ENCODE results near the gene SFXN4. TPM values are rescaled to one million over a fixed set of nuclear protein-coding genes. Genes with fewer than 3 reads are reported as not detected.
A peak's percentile ranks its signal among the peaks of the same experiment; 100 is the strongest.

Gene SFXN4
- total and polyA plus RNA-seq, 9 of the 15 experiments (the other 6 are each of a cell fraction or from before 2014, with no cell fraction given) = 40.1 to 97.8 (median 54.5) TPM

GRCh38 chr10:119206603-119207365 lies 41.3 kb upstream of the SFXN4 start (continued):
- no peak for TF ChIP-seq TCF3 (CRISPR knock-in tag; IDR thresholded peaks at IDR 0.05)
- TF ChIP-seq ZNF644 (tag; IDR thresholded peaks at IDR 0.05; ENCODE audit: low read depth) = 0 out of 2 replicates have a peak, but pooled peaks have one; percentile 41
- TF ChIP-seq KLF16 (IDR thresholded peaks at IDR 0.05) = no peak
- TF ChIP-seq ZC3H4 (CRISPR knock-in tag; IDR thresholded peaks at IDR 0.05; ENCODE audit: borderline replicate concordance) = no peak
- no peak for TF ChIP-seq CHCHD3 (CRISPR knock-in tag; IDR thresholded peaks at IDR 0.05)
- no peak for TF ChIP-seq HDAC2 (IDR thresholded peaks at IDR 0.05)
- TF ChIP-seq RBM17 (IDR thresholded peaks at IDR 0.05; ENCODE audit: borderline replicate concordance, low read depth, low read length) = no peak
- no peak for TF ChIP-seq BRD4 (IDR thresholded peaks at IDR 0.05)
- TF ChIP-seq MAFK (IDR thresholded peaks at IDR 0.05; ENCODE audit: low read length) = no peak
- no peak for TF ChIP-seq GTF2F1 (IDR thresholded peaks at IDR 0.05; ENCODE audit: low read depth, low read length)
- no peak for TF ChIP-seq SAFB (IDR thresholded peaks at IDR 0.05; ENCODE audit: borderline replicate concordance, low read depth, low read length)
- TF ChIP-seq ZNF639 (CRISPR knock-in tag; conservative IDR thresholded peaks at IDR 0.05 in 1 of 2, IDR thresholded peaks at IDR 0.05 in 1 of 2) = 0 out of 4 replicates have a peak, but pooled peaks of 1 of the 2 experiments have one; percentile 37
- no peak for TF ChIP-seq SIX5 (IDR thresholded peaks at IDR 0.05; ENCODE audit: borderline replicate concordance in 1 of 2, insufficient read depth in 1 of 2, low read depth in 1 of 2, low read length in 2 of 2)
- peak; percentile 60 for TF ChIP-seq ZFX (CRISPR knock-in tag; IDR thresholded peaks at IDR 0.05)
- no peak for TF ChIP-seq ZNF77 (CRISPR knock-in tag; IDR thresholded peaks at IDR 0.05)
- TF ChIP-seq BACH1 (tag; IDR thresholded peaks at IDR 0.05) = no peak
- no peak for TF ChIP-seq RBM39 (optimal IDR thresholded peaks at IDR 0.05; ENCODE audit: low read depth, low read length)
- no peak for TF ChIP-seq ZNF707 (CRISPR knock-in tag; conservative IDR thresholded peaks at IDR 0.05)
- no peak for TF ChIP-seq THRB (CRISPR knock-in tag; conservative IDR thresholded peaks at IDR 0.05)
- TF ChIP-seq, protein P1, sequence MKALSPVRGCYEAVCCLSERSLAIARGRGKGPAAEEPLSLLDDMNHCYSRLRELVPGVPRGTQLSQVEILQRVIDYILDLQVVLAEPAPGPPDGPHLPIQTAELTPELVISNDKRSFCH (CRISPR knock-in tag; IDR thresholded peaks at IDR 0.05) = no peak
- TF ChIP-seq, protein P1 (tag; IDR thresholded peaks at IDR 0.05) = no peak
- 0 out of 2 replicates have a peak, but pooled peaks have one; percentile 17 for TF ChIP-seq NFIC (IDR thresholded peaks at IDR 0.05)
- TF ChIP-seq SETDB1 (IDR thresholded peaks at IDR 0.05; ENCODE audit: low read length) = no peak
- TF ChIP-seq ESRRA (IDR thresholded peaks at IDR 0.05; ENCODE audit: borderline replicate concordance, low read depth) = peak; percentile 18; the same call in 1 of the 2 replicates
- TF ChIP-seq ZNF316 (IDR thresholded peaks at IDR 0.05) = no peak
- TF ChIP-seq HLTF (IDR thresholded peaks at IDR 0.05) = no peak
